GM23338 (cell line): Measurements from ENCODE around the gene ELMO2. TPM values are rescaled to one million over a fixed set of nuclear protein-coding genes. Genes with fewer than 3 reads are reported as not detected.

Source experiments
- ATAC-seq: fragments of 200-7000 bp; cut with Tn5 transposase; 3 replicates; pipeline ENCODE4 v1.9.1; 2020
- DNase-seq: peaks from one replicate; pipeline ENCODE4 v3.0.0-alpha.2; 2015; ENCODE audit warnings: low spot score
- H2AFZ ChIP-seq: fragments of 200-600 bp; sonication (generic); 2 replicates; pipeline ENCODE4 v1.8.0; 2016; ENCODE audit warnings: antibody characterized with exemption, mild to moderate bottlenecking, moderate library complexity
- H3F3A ChIP-seq: fragments of 200-600 bp; sonication (generic); replicated peaks from 2 replicates; pipeline ENCODE4 v1.8.0; 2017; ENCODE audit warnings: antibody characterized with exemption, mixed run types, low read depth
- H3K27ac ChIP-seq: fragments of 200-600 bp; sonication (generic); 2 replicates; pipeline ENCODE4 v1.6.1; 2016; ENCODE audit warnings: low read depth
- H3K27me3 ChIP-seq: fragments of 200-600 bp; sonication (generic); 2 replicates; pipeline ENCODE4 v1.8.0; 2016; ENCODE audit warnings: mild to moderate bottlenecking, mixed run types, moderate library complexity; ENCODE audit not compliant: insufficient read depth
- H3K36me3 ChIP-seq: fragments of 200-600 bp; sonication (generic); 2 replicates; pipeline ENCODE4 v1.8.0; 2016; ENCODE audit warnings: mild to moderate bottlenecking; ENCODE audit not compliant: insufficient read depth
- H3K4me1 ChIP-seq: fragments of 200-600 bp; sonication (generic); 2 replicates; pipeline ENCODE4 v1.8.0; 2016; ENCODE audit warnings: mild to moderate bottlenecking, moderate library complexity; ENCODE audit not compliant: insufficient read depth
- H3K4me2 ChIP-seq: fragments of 200-600 bp; sonication (generic); 2 replicates; pipeline ENCODE4 v1.7.1; 2017; ENCODE audit warnings: mixed run types
- H3K4me3 ChIP-seq: fragments of 200-600 bp; sonication (generic); 2 replicates; pipeline ENCODE4 v1.6.1; 2016; ENCODE audit warnings: mixed run types
- H3K79me2 ChIP-seq: fragments of 200-600 bp; sonication (generic); replicated peaks from 2 replicates; pipeline ENCODE4 v1.8.0; 2017; ENCODE audit warnings: mild to moderate bottlenecking; ENCODE audit not compliant: insufficient read depth
- H3K9me2 ChIP-seq: fragments of 200-600 bp; sonication (generic); 2 replicates; pipeline ENCODE4 v1.8.0; 2017; ENCODE audit not compliant: insufficient read depth
- H4K20me1 ChIP-seq: fragments of 200-600 bp; sonication (generic); replicated peaks from 2 replicates; pipeline ENCODE4 v1.8.0; 2017; ENCODE audit warnings: mild to moderate bottlenecking; ENCODE audit not compliant: insufficient read depth
- H3K27ac Mint-ChIP-seq: 2 replicates; pipeline ENCODE4 v1.8.0; 2020; ENCODE audit warnings: inconsistent platforms, mild to moderate bottlenecking, moderate library complexity, mixed read lengths
- H3K27me3 Mint-ChIP-seq: 3 replicates; pipeline ENCODE4 v1.8.0; 2022; ENCODE audit warnings: low read depth, mild to moderate bottlenecking, moderate library complexity, mixed read lengths, inconsistent platforms; ENCODE audit not compliant: insufficient read depth, poor library complexity
- H3K36me3 Mint-ChIP-seq: 3 replicates; pipeline ENCODE4 v1.8.0; 2021; ENCODE audit warnings: low read depth, mild to moderate bottlenecking, inconsistent platforms, moderate library complexity, mixed read lengths
- H3K4me1 Mint-ChIP-seq: 3 replicates; pipeline ENCODE4 v1.8.0; 2020; ENCODE audit warnings: mild to moderate bottlenecking, inconsistent platforms, mixed read lengths
- H3K4me3 Mint-ChIP-seq: 3 replicates; pipeline ENCODE4 v1.8.0; 2021; ENCODE audit warnings: moderate library complexity, mild to moderate bottlenecking, inconsistent platforms, mixed read lengths
- H3K9me3 Mint-ChIP-seq: 3 replicates; pipeline ENCODE4 v1.8.0; 2020; ENCODE audit warnings: moderate library complexity, mild to moderate bottlenecking, inconsistent platforms, mixed read lengths
- EZH2phosphoT487 ChIP-seq: fragments of 200-600 bp; sonication (generic); IDR thresholded peaks from one replicate; pipeline ENCODE4 v1.8.1; 2018; ENCODE audit warnings: antibody characterized with exemption; ENCODE audit not compliant: unreplicated experiment
- JUNB ChIP-seq: IDR thresholded peaks from one replicate; pipeline ENCODE4 v1.6.1; 2016; ENCODE audit warnings: antibody characterized with exemption; ENCODE audit not compliant: unreplicated experiment
- NANOG ChIP-seq: IDR thresholded peaks from 2 replicates; pipeline ENCODE4 v1.6.1; 2016; ENCODE audit warnings: antibody characterized with exemption, borderline replicate concordance
- POLR2AphosphoS5 ChIP-seq: IDR thresholded peaks from 2 replicates; pipeline ENCODE4 v1.6.1; 2016; ENCODE audit warnings: antibody characterized with exemption, low read depth
- ZNF331 ChIP-seq: fragments of 250-450 bp; sonication (Bioruptor Pico); IDR thresholded peaks from 2 replicates; pipeline ENCODE4 v1.5.0; 2020; ENCODE audit warnings: low read depth, mild to moderate bottlenecking, moderate library complexity
- ZNF462 ChIP-seq: fragments of 250-450 bp; sonication (Bioruptor Pico); IDR thresholded peaks from 2 replicates; pipeline ENCODE4 v1.5.0; 2020; ENCODE audit warnings: mild to moderate bottlenecking, moderate library complexity
- polyA plus RNA-seq: library from polyadenylated mRNA; unstranded; fragments of >200 nt; fragmentation: Nextera tagmentation; extraction: Ambion mirVana; gene quantifications from 2 replicates; pipeline ENCODE4 v1.2.1, GENCODE V29; 2016
- total RNA-seq: library from RNA; depleted of rRNA; stranded (reverse); fragments of >200 nt; shearing (Covaris generic); gene quantifications from 2 replicates; pipeline ENCODE4 v1.2.3, GENCODE V29; 2014
- TF ChIP-seq, protein P1 (sequence below), 2 experiments: fragments of 200-600 bp in 1 of 2; sonication (generic) in 1 of 2; conservative IDR thresholded peaks; 2 replicates each; pipeline versions ENCODE4 v1.5.1 to v1.6.1; 2016 to 2017; ENCODE audit warnings: antibody characterized with exemption in 2 of 2, low read depth in 2 of 2, mild to moderate bottlenecking in 2 of 2, moderate library complexity in 1 of 2

Gene ELMO2
- total and polyA plus RNA-seq, 2 experiments from 2014 or later: 15.1 to 44.1 TPM

DNA sequence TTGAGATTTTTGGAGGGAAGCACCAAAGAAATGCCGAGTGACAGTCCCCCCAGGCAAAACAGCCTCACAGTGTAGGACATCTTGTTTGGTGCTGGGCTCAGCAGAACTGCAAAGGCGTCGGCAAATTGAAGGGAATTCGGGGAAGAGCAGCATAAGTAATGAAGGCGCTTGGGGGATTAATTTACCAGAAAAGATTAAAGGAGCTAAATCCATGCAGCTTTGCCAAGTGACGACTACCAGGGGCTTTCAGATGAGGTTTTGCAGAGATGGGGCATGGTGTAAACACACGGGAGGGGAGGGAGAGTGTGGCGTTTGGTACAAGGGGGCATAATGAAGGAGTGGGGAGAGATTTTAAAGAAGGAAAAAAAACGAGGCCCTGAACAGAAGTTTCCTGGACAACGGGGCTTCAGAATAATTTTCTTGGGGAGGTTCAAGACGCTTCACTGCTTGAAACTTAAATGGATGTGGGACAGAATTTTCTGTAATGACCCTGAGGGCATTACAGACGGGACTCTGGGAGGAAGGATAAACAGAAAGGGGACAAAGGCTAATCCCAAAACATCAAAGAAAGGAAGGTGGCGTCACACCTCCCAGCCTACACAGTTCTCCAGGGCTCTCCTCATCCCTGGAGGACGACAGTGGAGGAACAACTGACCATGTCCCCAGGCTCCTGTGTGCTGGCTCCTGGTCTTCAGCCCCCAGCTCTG lies 52.8 kb downstream of the ELMO2 start (continued):
- TF ChIP-seq, protein P1, sequence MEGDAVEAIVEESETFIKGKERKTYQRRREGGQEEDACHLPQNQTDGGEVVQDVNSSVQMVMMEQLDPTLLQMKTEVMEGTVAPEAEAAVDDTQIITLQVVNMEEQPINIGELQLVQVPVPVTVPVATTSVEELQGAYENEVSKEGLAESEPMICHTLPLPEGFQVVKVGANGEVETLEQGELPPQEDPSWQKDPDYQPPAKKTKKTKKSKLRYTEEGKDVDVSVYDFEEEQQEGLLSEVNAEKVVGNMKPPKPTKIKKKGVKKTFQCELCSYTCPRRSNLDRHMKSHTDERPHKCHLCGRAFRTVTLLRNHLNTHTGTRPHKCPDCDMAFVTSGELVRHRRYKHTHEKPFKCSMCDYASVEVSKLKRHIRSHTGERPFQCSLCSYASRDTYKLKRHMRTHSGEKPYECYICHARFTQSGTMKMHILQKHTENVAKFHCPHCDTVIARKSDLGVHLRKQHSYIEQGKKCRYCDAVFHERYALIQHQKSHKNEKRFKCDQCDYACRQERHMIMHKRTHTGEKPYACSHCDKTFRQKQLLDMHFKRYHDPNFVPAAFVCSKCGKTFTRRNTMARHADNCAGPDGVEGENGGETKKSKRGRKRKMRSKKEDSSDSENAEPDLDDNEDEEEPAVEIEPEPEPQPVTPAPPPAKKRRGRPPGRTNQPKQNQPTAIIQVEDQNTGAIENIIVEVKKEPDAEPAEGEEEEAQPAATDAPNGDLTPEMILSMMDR (conservative IDR thresholded peaks at IDR 0.05; ENCODE audit: low read depth in 2 of 2): no peak

- Histone ChIP-seq H3F3A (no peaks in the 10 kb centered on the region), H3K36me3 (no peaks in the 10 kb centered on the region), H2AFZ (no peak overlapping the region), H3K27ac (no peak overlapping the region), H4K20me1 (no peaks in the 10 kb centered on the region), H3K27me3 (no peaks in the 10 kb centered on the region), H3K79me2 (no peaks in the 10 kb centered on the region), H3K4me2 (no peak overlapping the region), H3K4me1 (peaks cover 17% of the 10 kb centered on the region), H3K4me3 (no peak overlapping the region), H3K9me2 (no peaks in the 10 kb centered on the region)
- DNase-seq (no peak), ATAC-seq (no peak)
- H3K27me3 Mint-ChIP-seq: peaks cover 31% of the 10 kb centered on the region
- no peak overlapping the region for H3K27ac Mint-ChIP-seq
- peaks cover 35% of the 10 kb centered on the region for H3K4me1 Mint-ChIP-seq
- H3K36me3 Mint-ChIP-seq: peaks cover 21% of the 10 kb centered on the region
- H3K4me3 Mint-ChIP-seq: no peak overlapping the region
- no peak for TF ChIP-seq ZNF331 (CRISPR knock-in tag)
- no peak for TF ChIP-seq EZH2phosphoT487
- TF ChIP-seq JUNB: no peak
- no peaks in the 10 kb centered on the region for H3K9me3 Mint-ChIP-seq
These were observed 54.0 kb downstream of the ELMO2 start for GRCh38 chr20:46352370-46352938.

DNA sequence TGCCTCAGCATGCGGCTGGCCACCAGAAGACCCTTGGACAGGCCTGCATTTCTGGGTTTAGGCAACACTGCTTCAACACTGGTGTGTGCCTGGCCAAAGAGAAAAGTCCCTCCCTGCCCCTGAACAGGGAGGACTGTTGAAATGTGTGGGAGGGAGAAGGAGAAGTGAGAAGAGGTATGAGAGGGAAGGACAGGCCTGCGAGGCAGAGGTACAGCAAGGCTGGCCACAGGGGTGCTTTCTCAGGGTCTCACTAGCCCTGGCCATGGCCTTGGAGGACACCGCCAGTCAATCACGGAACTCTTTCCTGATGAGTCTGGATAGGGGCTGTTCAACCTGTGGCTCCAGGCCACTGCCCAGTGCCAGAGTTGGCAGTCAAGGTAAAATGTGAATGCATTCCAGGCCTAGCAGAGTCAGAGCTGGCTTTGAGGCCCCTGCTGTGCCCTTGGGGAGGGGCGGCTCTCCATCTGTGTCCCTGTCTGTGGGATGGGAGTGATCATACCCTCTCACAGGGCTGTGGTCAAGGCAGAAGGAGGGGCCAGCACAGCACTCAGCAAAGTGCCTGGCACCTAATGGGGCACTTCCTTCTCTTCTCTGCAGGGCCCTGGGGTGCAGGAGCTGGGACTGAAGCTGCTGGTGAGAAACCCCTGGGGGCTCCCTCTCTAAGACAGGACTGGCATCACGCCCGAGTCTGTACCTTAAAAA lies 54.9 kb downstream of the ELMO2 start:
- H3K9me2 ChIP-seq: no peaks in the 10 kb centered on the region
- no peak overlapping the region for H3K4me3 ChIP-seq
- Mint-ChIP-seq H3K27me3 (peaks cover 31% of the 10 kb centered on the region), H3K4me3 (no peak overlapping the region), H3K9me3 (no peaks in the 10 kb centered on the region), H3K36me3 (peaks cover 21% of the 10 kb centered on the region), H3K27ac (peak overlapping the region; percentile 97), H3K4me1 (peaks cover 36% of the 10 kb centered on the region)
- H3K4me1 ChIP-seq: peaks cover 17% of the 10 kb centered on the region
- no peaks in the 10 kb centered on the region for H3K27me3 ChIP-seq
- H3K36me3 ChIP-seq: no peaks in the 10 kb centered on the region
- H3K79me2 ChIP-seq: no peaks in the 10 kb centered on the region
- ATAC-seq: no peak
- H3K4me2 ChIP-seq: peak overlapping the region; percentile 60; the same call in 1 of the 2 replicates
- DNase-seq: no peak
- H2AFZ ChIP-seq: no peak overlapping the region
- no peaks in the 10 kb centered on the region for H4K20me1 ChIP-seq
- H3K27ac ChIP-seq: peak overlapping the region; percentile 76; the same call in 1 of the 2 replicates
- TF ChIP-seq POLR2AphosphoS5 (no peak), ZNF462 (no peak), ZNF331 (CRISPR knock-in tag) (no peak), NANOG (no peak)
- H3F3A ChIP-seq: no peaks in the 10 kb centered on the region
